ENCODE data around the gene KRT24. TPM values are rescaled to one million over a fixed set of nuclear protein-coding genes. Genes with fewer than 3 reads are reported as not detected.
"Not testable (repeated sequence)": the region's sequence is repeated elsewhere in the genome, so short reads cannot be mapped to it uniquely, and the experiment has no call there.

The KRT24 gene
- total RNA-seq: not detected in 2 replicates

- intact Hi-C loops (cut with micrococcal nuclease): no loop called here
Measured at GRCh38 chr17:40703652-40704051, at the start of gene KRT24. Gene KRT24, minus strand, starts transcription at chr17:40703752. Its CDS starts 59 bp downstream, at chr17:40703693.

GRCh38 chr17:40751065-40751464 lies 47.5 kb upstream of the KRT24 start:
- intact Hi-C loops (cut with micrococcal nuclease): no loop called here

- intact Hi-C loops (cut with micrococcal nuclease): no loop called here
Measured at GRCh38 chr17:40750391-40750790, 46.8 kb upstream of the KRT24 start.

- intact Hi-C loops (cut with micrococcal nuclease): not testable (repeated sequence)
Measured at GRCh38 chr17:40748666-40749065, 45.1 kb upstream of the KRT24 start.

GRCh38 chr17:40738553-40738952 lies 35.0 kb upstream of the KRT24 start:
- intact Hi-C loops (cut with micrococcal nuclease): no loop called here

GRCh38 chr17:40735016-40735415 lies 31.5 kb upstream of the KRT24 start:
- intact Hi-C loops (cut with micrococcal nuclease): no loop called here

- intact Hi-C loops (cut with micrococcal nuclease): no loop called here
Measured at GRCh38 chr17:40734018-40734417, 30.5 kb upstream of the KRT24 start.

GRCh38 chr17:40730970-40731369 lies 27.4 kb upstream of the KRT24 start:
- intact Hi-C loops (cut with micrococcal nuclease): no loop called here

- intact Hi-C loops (cut with micrococcal nuclease): loop anchor here (5.0 kb wide), 1 partner anchor 370 kb away; no protein-coding TSS in a partner anchor
Measured at GRCh38 chr17:40727447-40728231, 24.1 kb upstream of the KRT24 start.

GRCh38 chr17:40726919-40727318 lies 23.4 kb upstream of the KRT24 start:
- intact Hi-C loops (cut with micrococcal nuclease): loop anchor here (5.0 kb wide), 1 partner anchor 370 kb away; no protein-coding TSS in a partner anchor

- intact Hi-C loops (cut with micrococcal nuclease): loop anchor here (5.0 kb wide), 1 partner anchor 367 kb away; no protein-coding TSS in a partner anchor
Measured at GRCh38 chr17:40724656-40725055, 21.1 kb upstream of the KRT24 start.

GRCh38 chr17:40722241-40722640 lies 18.7 kb upstream of the KRT24 start:
- intact Hi-C loops (cut with micrococcal nuclease): no loop called here

- intact Hi-C loops (cut with micrococcal nuclease): no loop called here
Measured at GRCh38 chr17:40720899-40721298, 17.3 kb upstream of the KRT24 start.

GRCh38 chr17:40718930-40719329 lies 15.4 kb upstream of the KRT24 start:
- intact Hi-C loops (cut with micrococcal nuclease): no loop called here

GRCh38 chr17:40717776-40718175 lies 14.2 kb upstream of the KRT24 start:
- intact Hi-C loops (cut with micrococcal nuclease): no loop called here

- intact Hi-C loops (cut with micrococcal nuclease): no loop called here
Measured at GRCh38 chr17:40714473-40714872, 10.9 kb upstream of the KRT24 start.

GRCh38 chr17:40707745-40708144 lies 4.2 kb upstream of the KRT24 start:
- intact Hi-C loops (cut with micrococcal nuclease): no loop called here

- intact Hi-C loops (cut with micrococcal nuclease): no loop called here
Measured at GRCh38 chr17:40705584-40705983, 2.0 kb upstream of the KRT24 start.

GRCh38 chr17:40702271-40702670 lies 1.3 kb downstream of the KRT24 start:
- intact Hi-C loops (cut with micrococcal nuclease): no loop called here

- intact Hi-C loops (cut with micrococcal nuclease): no loop called here
Measured at GRCh38 chr17:40699853-40700252, 3.7 kb downstream of the KRT24 start.

GRCh38 chr17:40699371-40699770 lies 4.2 kb downstream of the KRT24 start:
- intact Hi-C loops (cut with micrococcal nuclease): no loop called here

GRCh38 chr17:40697297-40697696 lies 6.3 kb downstream of the KRT24 start:
- intact Hi-C loops (cut with micrococcal nuclease): no loop called here

GRCh38 chr17:40696651-40697072 lies 6.9 kb downstream of the KRT24 start:
- intact Hi-C loops (cut with micrococcal nuclease): no loop called here

Data from T-helper 2 cell treated with Interferon-gamma antibody and Interleukin-4, amounts not matched to agents 100 ng/mL and 5 ng/mL, for 36 hours (primary cell).